ENCODE results near the gene KCTD16.

GRCh38 chr5:144368556-144368955 is 197.9 kb downstream of the KCTD16 start:
- TF ChIP-seq HOXA7 (CRISPR knock-in tag; IDR thresholded peaks at IDR 0.05), result no peak
- TF ChIP-seq JUN (IDR thresholded peaks at IDR 0.05), result no peak
- TF ChIP-seq CBX8 (IDR thresholded peaks at IDR 0.05), result no peak
- no peak for TF ChIP-seq PHF8 (IDR thresholded peaks at IDR 0.05; ENCODE audit: borderline replicate concordance, low read depth)
- no peak for TF ChIP-seq CTCF (IDR thresholded peaks at IDR 0.05)
- no peak for TF ChIP-seq REST (IDR thresholded peaks at IDR 0.05)
- TF ChIP-seq NR3C1 (IDR thresholded peaks at IDR 0.05), result no peak
- TF ChIP-seq ELK1 (IDR thresholded peaks at IDR 0.05; ENCODE audit: low read depth, low read length), result no peak
- no peak for TF ChIP-seq SREBF2 (IDR thresholded peaks at IDR 0.05)
